Measurements from ENCODE around the gene KCNQ2.

The KCNQ2 gene

GRCh38 chr20:63445075-63445734 is 27.2 kb downstream of the KCNQ2 start (continued):
- TF ChIP-seq TCF4 (CRISPR knock-in tag; IDR thresholded peaks at IDR 0.05; ENCODE audit: borderline replicate concordance) = no peak
- TF ChIP-seq POU6F1 (CRISPR knock-in tag; IDR thresholded peaks at IDR 0.05; ENCODE audit: borderline replicate concordance, low read depth) = no peak
- no peak for TF ChIP-seq OSR1 (CRISPR knock-in tag; IDR thresholded peaks at IDR 0.05)
- no peak for TF ChIP-seq ESRRG (CRISPR knock-in tag; IDR thresholded peaks at IDR 0.05)

GRCh38 chr20:63444548-63444947 is 27.9 kb downstream of the KCNQ2 start:
- no peak for ATAC-seq
- TF ChIP-seq OSR1 (CRISPR knock-in tag; IDR thresholded peaks at IDR 0.05) (no peak), ESRRG (CRISPR knock-in tag; IDR thresholded peaks at IDR 0.05) (no peak)

GRCh38 chr20:63443606-63444395 is 28.7 kb downstream of the KCNQ2 start:
- ATAC-seq = no peak
- TF ChIP-seq ZFP3 (CRISPR knock-in tag; IDR thresholded peaks at IDR 0.05) = no peak
- TF ChIP-seq ARNTL (CRISPR knock-in tag; IDR thresholded peaks at IDR 0.05; ENCODE audit: borderline replicate concordance, low read depth) = no peak
- TF ChIP-seq TCF4 (CRISPR knock-in tag; IDR thresholded peaks at IDR 0.05; ENCODE audit: borderline replicate concordance) = no peak
- TF ChIP-seq ZNF8 (CRISPR knock-in tag; IDR thresholded peaks at IDR 0.05) = no peak
- TF ChIP-seq PATZ1 (CRISPR knock-in tag; IDR thresholded peaks at IDR 0.05; ENCODE audit: borderline replicate concordance) = no peak
- no peak for TF ChIP-seq CREB5 (CRISPR knock-in tag; IDR thresholded peaks at IDR 0.05; ENCODE audit: low read depth)
- no peak for TF ChIP-seq TOX (CRISPR knock-in tag; IDR thresholded peaks at IDR 0.05; ENCODE audit: borderline replicate concordance)
- no peak for TF ChIP-seq GLIS3 (CRISPR knock-in tag; IDR thresholded peaks at IDR 0.05)
- TF ChIP-seq ESRRG (CRISPR knock-in tag; IDR thresholded peaks at IDR 0.05) = no peak
- TF ChIP-seq CSRNP3 (CRISPR knock-in tag; IDR thresholded peaks at IDR 0.05) = no peak
- no peak for TF ChIP-seq RARB (CRISPR knock-in tag; IDR thresholded peaks at IDR 0.05)
- no peak for TF ChIP-seq CSDC2 (CRISPR knock-in tag; IDR thresholded peaks at IDR 0.05)
- TF ChIP-seq ISL1 (CRISPR knock-in tag; IDR thresholded peaks at IDR 0.05) = no peak

GRCh38 chr20:63442100-63442493 is 30.4 kb downstream of the KCNQ2 start:
- peak; percentile 47; the same call in 1 of the 3 replicates for ATAC-seq
- TF ChIP-seq CSDC2 (CRISPR knock-in tag; IDR thresholded peaks at IDR 0.05) = no peak
- TF ChIP-seq ZNF8 (CRISPR knock-in tag; IDR thresholded peaks at IDR 0.05) = no peak
- no peak for TF ChIP-seq SNAI2 (CRISPR knock-in tag; IDR thresholded peaks at IDR 0.05)
- TF ChIP-seq ARNTL (CRISPR knock-in tag; IDR thresholded peaks at IDR 0.05; ENCODE audit: borderline replicate concordance, low read depth) = no peak
- no peak for TF ChIP-seq CREB5 (CRISPR knock-in tag; IDR thresholded peaks at IDR 0.05; ENCODE audit: low read depth)
- TF ChIP-seq POU6F1 (CRISPR knock-in tag; IDR thresholded peaks at IDR 0.05; ENCODE audit: borderline replicate concordance, low read depth) = no peak
- TF ChIP-seq ISL1 (CRISPR knock-in tag; IDR thresholded peaks at IDR 0.05) = no peak
- TF ChIP-seq ZNF565 (CRISPR knock-in tag; conservative IDR thresholded peaks at IDR 0.05; ENCODE audit: low read depth) = no peak
- no peak for TF ChIP-seq PATZ1 (CRISPR knock-in tag; IDR thresholded peaks at IDR 0.05; ENCODE audit: borderline replicate concordance)
- no peak for TF ChIP-seq ZNF70 (CRISPR knock-in tag; IDR thresholded peaks at IDR 0.05)
- no peak for TF ChIP-seq ESRRG (CRISPR knock-in tag; IDR thresholded peaks at IDR 0.05)
- no peak for TF ChIP-seq ZC3H10 (CRISPR knock-in tag; IDR thresholded peaks at IDR 0.05)
- TF ChIP-seq TOX (CRISPR knock-in tag; IDR thresholded peaks at IDR 0.05; ENCODE audit: borderline replicate concordance) = no peak
- TF ChIP-seq PPARA (CRISPR knock-in tag; IDR thresholded peaks at IDR 0.05; ENCODE audit: borderline replicate concordance) = no peak
- TF ChIP-seq RARB (CRISPR knock-in tag; IDR thresholded peaks at IDR 0.05) = no peak
- TF ChIP-seq BACH2 (CRISPR knock-in tag; IDR thresholded peaks at IDR 0.05; ENCODE audit: borderline replicate concordance) = no peak
- TF ChIP-seq GLIS3 (CRISPR knock-in tag; IDR thresholded peaks at IDR 0.05) = no peak
- TF ChIP-seq ZFP3 (CRISPR knock-in tag; IDR thresholded peaks at IDR 0.05) = no peak

Measured in SK-N-SH treated with all-trans-retinoic acid at 6 μM for 48 hours (cell line).